Astrocyte (in vitro differentiated cells and primary cell): ENCODE results near the gene PCDHB2. TPM values are rescaled to one million over a fixed set of nuclear protein-coding genes. Genes with fewer than 3 reads are reported as not detected.
"Not testable (repeated sequence)": the region's sequence is repeated elsewhere in the genome, so short reads cannot be mapped to it uniquely, and the experiment has no call there.

Source experiments
- DNase-seq: peaks from one replicate; pipeline ENCODE4 v3.0.0-alpha.2; 2010; ENCODE audit warnings: low read depth
- FAIRE-seq: peaks from 2 replicates; lab custom pipeline; 2011; peaks lifted over from hg19 to GRCh38; lab: Jason Lieb, UNC
- H2AFZ ChIP-seq: 2 replicates; pipeline ENCODE4 v1.6.0; 2012; ENCODE audit warnings: low read depth, low read length, inconsistent platforms
- H3K27ac ChIP-seq: 2 replicates; pipeline ENCODE4 v1.5.1; 2011; ENCODE audit warnings: low read depth, low read length, inconsistent platforms
- H3K27me3 ChIP-seq: 2 replicates; pipeline ENCODE4 v1.6.0; 2011; ENCODE audit warnings: low read length, inconsistent platforms; ENCODE audit not compliant: insufficient read depth
- H3K36me3 ChIP-seq: 2 replicates; pipeline ENCODE4 v1.5.1; 2011; ENCODE audit warnings: low read length, inconsistent platforms; ENCODE audit not compliant: insufficient read depth
- H3K4me1 ChIP-seq: 2 replicates; pipeline ENCODE4 v1.5.1; 2011; ENCODE audit warnings: low read length, inconsistent platforms; ENCODE audit not compliant: insufficient read depth
- H3K4me2 ChIP-seq: 2 replicates; pipeline ENCODE4 v1.6.0; 2012; ENCODE audit warnings: low read length, inconsistent platforms
- H3K4me3 ChIP-seq: 2 replicates; pipeline ENCODE4 v1.5.1; 2011; ENCODE audit warnings: low read depth, mild to moderate bottlenecking, low read length, inconsistent platforms; ENCODE audit not compliant: insufficient read depth
- H3K79me2 ChIP-seq: 2 replicates; pipeline ENCODE4 v1.6.0; 2012; ENCODE audit warnings: mild to moderate bottlenecking, low read length, inconsistent platforms; ENCODE audit not compliant: insufficient read depth
- H3K9ac ChIP-seq: 2 replicates; pipeline ENCODE4 v1.6.0; 2012; ENCODE audit warnings: mild to moderate bottlenecking, low read length, inconsistent platforms
- H3K9me3 ChIP-seq: 2 replicates; pipeline ENCODE4 v1.5.1; 2012; ENCODE audit warnings: low read depth, mild to moderate bottlenecking, low read length, inconsistent platforms; ENCODE audit not compliant: insufficient read depth
- H4K20me1 ChIP-seq: 2 replicates; pipeline ENCODE4 v1.6.0; 2012; ENCODE audit warnings: low read length, inconsistent platforms; ENCODE audit not compliant: insufficient read depth
- H3K27ac Mint-ChIP-seq: one replicate; pipeline ENCODE4 v1.8.0; 2021; ENCODE audit warnings: mild to moderate bottlenecking, mixed read lengths; ENCODE audit not compliant: unreplicated experiment
- H3K27me3 Mint-ChIP-seq: one replicate; pipeline ENCODE4 v1.8.0; 2021; ENCODE audit warnings: low read depth, mixed read lengths; ENCODE audit not compliant: unreplicated experiment
- H3K36me3 Mint-ChIP-seq: one replicate; pipeline ENCODE4 v1.8.0; 2021; ENCODE audit warnings: low read depth, mixed read lengths; ENCODE audit not compliant: unreplicated experiment
- H3K4me1 Mint-ChIP-seq: one replicate; pipeline ENCODE4 v1.8.0; 2021; ENCODE audit warnings: low read depth, mixed read lengths; ENCODE audit not compliant: unreplicated experiment
- H3K4me3 Mint-ChIP-seq: one replicate; pipeline ENCODE4 v1.8.0; 2021; ENCODE audit warnings: mild to moderate bottlenecking, moderate library complexity, mixed read lengths; ENCODE audit not compliant: unreplicated experiment
- H3K9me3 Mint-ChIP-seq: one replicate; pipeline ENCODE4 v1.8.0; 2021; ENCODE audit warnings: mild to moderate bottlenecking, mixed read lengths; ENCODE audit not compliant: unreplicated experiment
- EZH2 ChIP-seq: IDR thresholded peaks from 2 replicates; pipeline ENCODE4 v1.6.1; 2012; ENCODE audit warnings: mild to moderate bottlenecking, low read length, inconsistent platforms; ENCODE audit not compliant: insufficient read depth
- total RNA-seq: library from RNA; stranded (reverse); gene quantifications from 2 replicates; pipeline ENCODE4 v1.2.1, GENCODE V29; 2021
- TF ChIP-seq, protein P1 (sequence below): IDR thresholded peaks from 2 replicates; pipeline ENCODE4 v1.5.1; 2011; ENCODE audit warnings: low read depth, mild to moderate bottlenecking, inconsistent platforms, low read length, moderate library complexity; ENCODE audit not compliant: insufficient read depth

The PCDHB2 gene
- total RNA-seq, 1 donor from 2014 or later = 44.3 TPM

DNA sequence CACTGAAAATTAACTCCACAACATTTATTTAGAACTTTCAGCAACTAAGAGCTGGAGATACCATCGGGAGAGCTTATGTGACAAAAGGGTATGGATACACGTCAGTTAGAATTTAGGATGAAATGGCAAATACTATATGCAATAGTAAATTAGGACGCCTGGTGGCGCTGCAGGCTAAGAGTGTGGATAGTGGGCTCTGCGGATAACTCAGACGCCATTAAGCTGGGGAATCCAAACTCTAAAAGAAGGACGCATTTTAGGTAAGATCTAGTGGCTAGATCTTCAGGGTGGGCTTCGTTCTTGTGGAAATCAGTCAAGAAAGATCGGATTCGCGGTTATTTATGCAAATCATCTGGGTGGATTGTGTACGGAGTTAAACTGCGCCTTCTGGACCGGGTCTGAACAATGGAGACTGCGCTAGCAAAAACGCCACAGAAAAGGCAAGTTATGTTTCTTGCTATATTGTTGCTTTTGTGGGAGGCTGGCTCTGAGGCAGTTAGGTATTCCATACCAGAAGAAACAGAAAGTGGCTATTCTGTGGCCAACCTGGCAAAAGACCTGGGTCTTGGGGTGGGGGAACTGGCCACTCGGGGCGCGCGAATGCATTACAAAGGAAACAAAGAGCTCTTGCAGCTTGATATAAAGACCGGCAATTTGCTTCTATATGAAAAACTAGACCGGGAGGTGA lies 40.8 kb downstream of the PCDHB2 start, which contains the start of gene PCDHB5:
PCDHB5 (plus strand) TSS at position 177 of the 688 bp plus-strand sequence; CDS start at position 406, 229 bp downstream.
- peak within 1 kb of the TSS; percentile 62 for H3K4me2 ChIP-seq
- peak within 1 kb of the TSS; percentile 70 for H3K27ac Mint-ChIP-seq
- H3K27me3 ChIP-seq = no peaks in the 10 kb centered on the region
- H3K79me2 ChIP-seq = no peaks in the 10 kb centered on the region
- H3K4me3 ChIP-seq = peak within 1 kb of the TSS; percentile 44
- no peaks in the 10 kb centered on the region for H3K27me3 Mint-ChIP-seq
- FAIRE-seq (no peak), DNase-seq (no peak)
- no peaks in the 10 kb centered on the region for H4K20me1 ChIP-seq
- H3K4me1 ChIP-seq = no peaks in the 10 kb centered on the region
- H3K36me3 Mint-ChIP-seq = peaks cover 20% of the 10 kb centered on the region
- no peak within 1 kb of the TSS for H3K27ac ChIP-seq
- no peaks in the 10 kb centered on the region for H3K36me3 ChIP-seq
- H2AFZ ChIP-seq = peak within 1 kb of the TSS; percentile 73
- peak within 1 kb of the TSS; percentile 53 for H3K9ac ChIP-seq
- H3K4me1 Mint-ChIP-seq = no peaks in the 10 kb centered on the region
- peaks cover 25% of the 10 kb centered on the region for H3K9me3 Mint-ChIP-seq
- no peak for TF ChIP-seq EZH2
- TF ChIP-seq, protein P1, sequence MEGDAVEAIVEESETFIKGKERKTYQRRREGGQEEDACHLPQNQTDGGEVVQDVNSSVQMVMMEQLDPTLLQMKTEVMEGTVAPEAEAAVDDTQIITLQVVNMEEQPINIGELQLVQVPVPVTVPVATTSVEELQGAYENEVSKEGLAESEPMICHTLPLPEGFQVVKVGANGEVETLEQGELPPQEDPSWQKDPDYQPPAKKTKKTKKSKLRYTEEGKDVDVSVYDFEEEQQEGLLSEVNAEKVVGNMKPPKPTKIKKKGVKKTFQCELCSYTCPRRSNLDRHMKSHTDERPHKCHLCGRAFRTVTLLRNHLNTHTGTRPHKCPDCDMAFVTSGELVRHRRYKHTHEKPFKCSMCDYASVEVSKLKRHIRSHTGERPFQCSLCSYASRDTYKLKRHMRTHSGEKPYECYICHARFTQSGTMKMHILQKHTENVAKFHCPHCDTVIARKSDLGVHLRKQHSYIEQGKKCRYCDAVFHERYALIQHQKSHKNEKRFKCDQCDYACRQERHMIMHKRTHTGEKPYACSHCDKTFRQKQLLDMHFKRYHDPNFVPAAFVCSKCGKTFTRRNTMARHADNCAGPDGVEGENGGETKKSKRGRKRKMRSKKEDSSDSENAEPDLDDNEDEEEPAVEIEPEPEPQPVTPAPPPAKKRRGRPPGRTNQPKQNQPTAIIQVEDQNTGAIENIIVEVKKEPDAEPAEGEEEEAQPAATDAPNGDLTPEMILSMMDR = peak; percentile 14
- peak within 1 kb of the TSS; percentile 79 for H3K4me3 Mint-ChIP-seq
- H3K9me3 ChIP-seq = peaks cover 3% of the 10 kb centered on the region

DNA sequence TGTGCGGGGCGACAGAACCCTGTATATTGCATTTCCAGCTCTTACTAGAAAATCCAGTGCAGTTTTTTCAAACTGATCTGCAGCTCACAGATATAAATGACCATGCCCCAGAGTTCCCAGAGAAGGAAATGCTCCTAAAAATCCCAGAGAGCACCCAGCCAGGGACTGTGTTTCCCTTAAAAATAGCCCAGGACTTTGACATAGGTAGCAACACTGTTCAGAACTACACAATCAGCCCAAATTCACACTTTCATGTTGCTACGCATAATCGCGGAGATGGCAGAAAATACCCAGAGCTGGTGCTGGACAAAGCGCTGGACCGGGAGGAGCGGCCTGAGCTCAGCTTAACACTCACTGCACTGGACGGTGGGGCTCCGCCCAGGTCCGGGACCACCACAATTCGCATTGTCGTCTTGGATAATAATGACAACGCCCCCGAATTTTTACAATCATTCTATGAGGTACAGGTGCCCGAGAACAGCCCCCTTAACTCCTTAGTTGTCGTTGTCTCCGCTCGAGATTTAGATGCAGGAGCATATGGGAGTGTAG lies 41.4 kb downstream of the PCDHB2 start:
- H3K9me3 Mint-ChIP-seq = peaks cover 25% of the 10 kb centered on the region

DNA sequence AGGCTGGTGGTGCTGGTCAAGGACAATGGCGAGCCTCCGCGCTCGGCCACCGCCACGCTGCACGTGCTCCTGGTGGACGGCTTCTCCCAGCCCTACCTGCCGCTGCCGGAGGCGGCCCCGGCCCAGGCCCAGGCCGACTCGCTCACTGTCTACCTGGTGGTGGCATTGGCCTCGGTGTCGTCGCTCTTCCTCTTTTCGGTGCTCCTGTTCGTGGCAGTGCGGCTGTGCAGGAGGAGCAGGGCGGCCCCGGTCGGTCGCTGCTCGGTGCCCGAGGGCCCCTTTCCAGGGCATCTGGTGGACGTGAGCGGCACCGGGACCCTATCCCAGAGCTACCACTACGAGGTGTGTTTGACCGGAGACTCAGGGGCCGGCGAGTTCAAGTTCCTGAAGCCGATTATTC lies 42.9 kb downstream of the PCDHB2 start:
- not testable (repeated sequence) for H2AFZ ChIP-seq, H3K79me2 ChIP-seq, H3K27me3 ChIP-seq, H3K4me2 ChIP-seq, H3K9me3 ChIP-seq, H4K20me1 ChIP-seq, H3K9ac ChIP-seq, H3K4me3 ChIP-seq, H3K27ac ChIP-seq, H3K4me3 Mint-ChIP-seq, FAIRE-seq, DNase-seq, H3K4me1 ChIP-seq, H3K4me1 Mint-ChIP-seq, H3K36me3 ChIP-seq, H3K27ac Mint-ChIP-seq, H3K27me3 Mint-ChIP-seq
- Mint-ChIP-seq H3K9me3 (peaks cover 25% of the 10 kb centered on the region), H3K36me3 (peaks cover 16% of the 10 kb centered on the region)

More for the DNA sequence above, 41.4 kb downstream of the PCDHB2 start:
- Histone ChIP-seq H3K4me1 (no peaks in the 10 kb centered on the region), H3K4me3 (peak overlapping the region; percentile 44), H3K36me3 (no peaks in the 10 kb centered on the region), H3K79me2 (no peaks in the 10 kb centered on the region), H3K27me3 (no peaks in the 10 kb centered on the region), H3K9ac (no peak overlapping the region), H3K27ac (no peak overlapping the region), H2AFZ (no peak overlapping the region), H4K20me1 (no peaks in the 10 kb centered on the region), H3K4me2 (peak overlapping the region; percentile 62), H3K9me3 (peaks cover 3% of the 10 kb centered on the region)
- peak overlapping the region; percentile 79 for H3K4me3 Mint-ChIP-seq
- peaks cover 20% of the 10 kb centered on the region for H3K36me3 Mint-ChIP-seq
- no peaks in the 10 kb centered on the region for H3K27me3 Mint-ChIP-seq
- DNase-seq = no peak
- H3K4me1 Mint-ChIP-seq = no peaks in the 10 kb centered on the region
- no peak for FAIRE-seq
- TF ChIP-seq, protein P1 = no peak
- TF ChIP-seq EZH2 = no peak
- H3K27ac Mint-ChIP-seq = no peak overlapping the region

Other genes with a start within 250 kb of the PCDHB2 start
- gene PCDHA9, start 246.2 kb upstream of the PCDHB2 start, total RNA-seq = 0.95 and 1.1 TPM in 2 replicates
- 15.5 and 16.0 TPM in 2 replicates for gene PCDHA10, start 238.7 kb upstream of the PCDHB2 start, total RNA-seq
- gene PCDHA11, start 225.7 kb upstream of the PCDHB2 start, total RNA-seq = 4.9 and 5.8 TPM in 2 replicates
- 13.8 and 16.0 TPM in 2 replicates for gene PCDHA12, start 219.3 kb upstream of the PCDHB2 start, total RNA-seq
- 1.2 and 1.7 TPM in 2 replicates for gene PCDHA13, start 212.5 kb upstream of the PCDHB2 start, total RNA-seq
- 5.7 and 5.9 TPM in 2 replicates for gene PCDHAC1, start 168.3 kb upstream of the PCDHB2 start, total RNA-seq
- 6.9 and 7.7 TPM in 2 replicates for gene PCDHAC2, start 128.1 kb upstream of the PCDHB2 start, total RNA-seq
- not detected in 2 replicates for gene PCDHB1, start 43.2 kb upstream of the PCDHB2 start, total RNA-seq
- gene PCDHB3, start 5.9 kb downstream of the PCDHB2 start, total RNA-seq = 3.6 and 3.9 TPM in 2 replicates
- 1.0 and 1.1 TPM in 2 replicates for gene PCDHB4, start 27.2 kb downstream of the PCDHB2 start, total RNA-seq
- gene PCDHB5, start 40.6 kb downstream of the PCDHB2 start, total RNA-seq = 8.7 and 9.7 TPM in 2 replicates
- 0.50 and 0.70 TPM in 2 replicates for gene PCDHB6, start 55.4 kb downstream of the PCDHB2 start, total RNA-seq
- gene PCDHB7, start 78.0 kb downstream of the PCDHB2 start, total RNA-seq = 0.79 and 1.0 TPM in 2 replicates
- 4.9 and 5.3 TPM in 2 replicates for gene PCDHB8, start 83.2 kb downstream of the PCDHB2 start, total RNA-seq
- gene PCDHB16, start 87.8 kb downstream of the PCDHB2 start, total RNA-seq = 3.2 and 4.4 TPM in 2 replicates
- gene PCDHB9, start 92.5 kb downstream of the PCDHB2 start, total RNA-seq = 3.6 and 5.3 TPM in 2 replicates
- 6.4 and 7.0 TPM in 2 replicates for gene PCDHB10, start 97.7 kb downstream of the PCDHB2 start, total RNA-seq
- gene PCDHB11, start 105.0 kb downstream of the PCDHB2 start, total RNA-seq = 2.1 TPM in 2 replicates
- gene PCDHB12, start 114.1 kb downstream of the PCDHB2 start, total RNA-seq = 0.87 and 1.2 TPM in 2 replicates
- gene PCDHB13, start 119.3 kb downstream of the PCDHB2 start, total RNA-seq = 3.3 TPM in 2 replicates
- 5.6 and 6.4 TPM in 2 replicates for gene PCDHB14, start 128.7 kb downstream of the PCDHB2 start, total RNA-seq
- 1.3 and 1.6 TPM in 2 replicates for gene PCDHB15, start 150.8 kb downstream of the PCDHB2 start, total RNA-seq
- 0.19 and 0.25 TPM in 2 replicates for gene SLC25A2, start 209.4 kb downstream of the PCDHB2 start, total RNA-seq
- gene TAF7, start 226.2 kb downstream of the PCDHB2 start, total RNA-seq = 95.1 and 102 TPM in 2 replicates
- 0.17 and 0.27 TPM in 2 replicates for gene PCDHGA1, start 235.9 kb downstream of the PCDHB2 start, total RNA-seq
- gene PCDHGA2, start 244.1 kb downstream of the PCDHB2 start, total RNA-seq = 0.14 and 0.17 TPM in 2 replicates
- gene PCDHGA3, start 249.2 kb downstream of the PCDHB2 start, total RNA-seq = 0.14 and 0.17 TPM in 2 replicates